GM12878 (cell line): ENCODE results near the gene ENG. TPM values are rescaled to one million over a fixed set of nuclear protein-coding genes. Genes with fewer than 3 reads are reported as not detected.

Experiments
- ATF7 ChIP-seq: fragments of 450-650 bp; IDR thresholded peaks from 2 replicates; pipeline ENCODE4 v1.6.1; 2016; ENCODE audit warnings: low read depth, mild to moderate bottlenecking
- BACH1 ChIP-seq: fragments of 450-650 bp; IDR thresholded peaks from 2 replicates; pipeline ENCODE4 v1.6.1; 2017; ENCODE audit warnings: mild to moderate bottlenecking, borderline replicate concordance
- IKZF2 ChIP-seq, 2 experiments: fragments of 450-650 bp; IDR thresholded peaks; 2 replicates each; pipeline ENCODE4 v1.6.1; 2017; ENCODE audit warnings: mild to moderate bottlenecking in 2 of 2, moderate library complexity in 2 of 2
- MYC ChIP-seq: IDR thresholded peaks from 2 replicates; pipeline ENCODE4 v1.6.1; 2011; ENCODE audit warnings: mild to moderate bottlenecking, low read length, moderate library complexity, inconsistent platforms; ENCODE audit not compliant: insufficient read depth, insufficient replicate concordance, insufficient read length, severe bottlenecking
- PML ChIP-seq: IDR thresholded peaks from 2 replicates; pipeline ENCODE4 v1.6.1; 2012; ENCODE audit warnings: low read length, inconsistent platforms
- POU2F2 ChIP-seq: IDR thresholded peaks from 3 replicates; pipeline ENCODE4 v1.6.1; 2011; ENCODE audit warnings: low read depth, mild to moderate bottlenecking, low read length, borderline replicate concordance
- TARDBP ChIP-seq: IDR thresholded peaks from 2 replicates; pipeline ENCODE4 v1.6.1; 2016; ENCODE audit warnings: borderline replicate concordance
- TCF7 ChIP-seq: IDR thresholded peaks from 2 replicates; pipeline ENCODE4 v1.6.1; 2014; ENCODE audit warnings: antibody characterized with exemption, borderline replicate concordance
- WRNIP1 ChIP-seq: IDR thresholded peaks from 2 replicates; pipeline ENCODE4 v1.6.1; 2011; ENCODE audit warnings: low read depth, low read length, improper control_type of control experiment, borderline replicate concordance
- ZNF207 ChIP-seq: fragments of 450-650 bp; IDR thresholded peaks from 2 replicates; pipeline ENCODE4 v1.6.1; 2014; ENCODE audit warnings: antibody characterized with exemption, mild to moderate bottlenecking, borderline replicate concordance
- ZNF384 ChIP-seq: IDR thresholded peaks from 2 replicates; pipeline ENCODE4 v1.6.1; 2012; ENCODE audit warnings: low read depth, mild to moderate bottlenecking, low read length, improper control_type of control experiment, borderline replicate concordance
- polyA plus RNA-seq, 11 experiments: library from polyadenylated mRNA; depleted of rRNA in 4 of 11; unstranded in 6 of 11; stranded (reverse) in 5 of 11; fragments of >200 nt; fragmentation: Nextera tagmentation in 4 of 11; fragmentation: Illumina TruSeq in 1 of 11; extraction: Ambion mirVana in 4 of 11; extraction: Trizol in 1 of 11; gene quantifications; 1 replicate in 1 of 11; 2 replicates in 10 of 11; pipeline versions ENCODE4 v1.2.1 to v1.2.3, GENCODE V29; 2011 to 2016; ENCODE audit warnings: inconsistent platforms in 2 of 11, missing spikeins in 2 of 11, low read depth in 1 of 11
- total RNA-seq, 4 experiments: library from RNA; depleted of rRNA in 3 of 4; stranded (reverse); fragments of >200 nt in 3 of 4; fragmentation: Illumina TruSeq in 1 of 4; extraction: Trizol in 1 of 4; gene quantifications; 2 replicates each; pipeline versions ENCODE4 v1.2.1 to v1.2.3, GENCODE V29; 2013 to 2021
- TF ChIP-seq, protein P1 (sequence below): IDR thresholded peaks from 2 replicates; pipeline ENCODE4 v1.6.1; 2012; ENCODE audit warnings: mild to moderate bottlenecking, low read depth, low read length
- TF ChIP-seq, protein P2 (sequence below): fragments of 450-650 bp; IDR thresholded peaks from 2 replicates; pipeline ENCODE4 v1.6.1; 2017; ENCODE audit warnings: mild to moderate bottlenecking
- TF ChIP-seq, protein P3 (sequence below): fragments of 150-350 bp; IDR thresholded peaks from 2 replicates; pipeline ENCODE4 v1.6.1; 2016; ENCODE audit warnings: low read depth, low read length
- TF ChIP-seq, protein P4 (sequence below): fragments of 150-350 bp; IDR thresholded peaks from 2 replicates; pipeline ENCODE4 v1.6.1; 2014; ENCODE audit warnings: mild to moderate bottlenecking, low read depth, low read length
- TF ChIP-seq, protein P5 (sequence below): IDR thresholded peaks from 2 replicates; pipeline ENCODE4 v1.6.1; 2012; ENCODE audit warnings: low read depth, low read length, improper control_type of control experiment

The ENG gene
- total and polyA plus RNA-seq, 10 of the 15 experiments (the other 5 are each of a cell fraction or from before 2014, with no cell fraction given) = 0.14 to 10.1 (median 2.0) TPM

DNA sequence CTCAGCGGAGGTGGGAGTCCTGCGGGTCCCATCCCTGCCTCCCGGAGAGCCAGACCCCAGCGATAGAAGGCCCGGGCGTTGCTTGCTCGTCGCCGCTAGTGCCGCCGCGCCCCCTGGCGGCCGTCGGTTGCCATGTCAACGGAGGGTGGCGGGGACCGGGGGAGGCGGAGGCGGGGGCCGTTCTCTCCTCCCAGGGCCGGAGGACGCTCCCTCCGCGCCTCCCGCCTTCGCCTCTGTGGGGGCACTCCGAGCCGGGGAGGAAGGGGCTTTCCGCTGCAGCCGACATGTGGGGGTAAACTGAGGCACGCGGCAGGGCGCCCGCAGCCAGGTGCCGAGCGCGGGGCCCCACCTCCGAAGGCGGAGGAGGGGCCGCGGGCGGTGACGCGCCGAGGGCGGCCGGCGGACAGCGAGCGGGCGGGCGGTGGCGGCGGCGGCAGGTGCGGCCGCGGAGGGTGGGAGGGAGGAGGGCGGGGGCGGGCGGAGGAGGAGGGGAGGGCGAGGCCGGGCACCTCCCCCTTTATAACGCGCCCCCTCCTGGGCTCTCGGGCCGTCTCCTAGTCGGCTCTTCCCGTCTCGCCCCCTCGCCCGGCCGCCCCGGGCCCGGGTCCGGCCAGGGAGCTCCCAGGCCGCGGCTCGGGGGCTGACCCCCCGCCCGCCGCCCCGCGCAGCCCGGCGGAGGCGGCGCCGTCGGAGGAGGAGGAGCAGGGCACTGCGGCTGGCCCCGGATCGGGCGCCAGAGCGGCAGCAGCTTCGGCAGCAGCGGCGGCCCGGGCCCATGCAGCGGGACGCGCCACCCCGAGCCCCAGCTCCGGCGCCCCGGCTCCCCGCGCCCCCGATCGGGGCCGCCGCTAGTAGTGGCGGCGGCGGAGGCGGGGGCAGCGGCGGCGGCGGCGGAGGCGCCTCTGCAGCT lies 69.2 kb downstream of the ENG start (continued):
- TF ChIP-seq, protein P1, sequence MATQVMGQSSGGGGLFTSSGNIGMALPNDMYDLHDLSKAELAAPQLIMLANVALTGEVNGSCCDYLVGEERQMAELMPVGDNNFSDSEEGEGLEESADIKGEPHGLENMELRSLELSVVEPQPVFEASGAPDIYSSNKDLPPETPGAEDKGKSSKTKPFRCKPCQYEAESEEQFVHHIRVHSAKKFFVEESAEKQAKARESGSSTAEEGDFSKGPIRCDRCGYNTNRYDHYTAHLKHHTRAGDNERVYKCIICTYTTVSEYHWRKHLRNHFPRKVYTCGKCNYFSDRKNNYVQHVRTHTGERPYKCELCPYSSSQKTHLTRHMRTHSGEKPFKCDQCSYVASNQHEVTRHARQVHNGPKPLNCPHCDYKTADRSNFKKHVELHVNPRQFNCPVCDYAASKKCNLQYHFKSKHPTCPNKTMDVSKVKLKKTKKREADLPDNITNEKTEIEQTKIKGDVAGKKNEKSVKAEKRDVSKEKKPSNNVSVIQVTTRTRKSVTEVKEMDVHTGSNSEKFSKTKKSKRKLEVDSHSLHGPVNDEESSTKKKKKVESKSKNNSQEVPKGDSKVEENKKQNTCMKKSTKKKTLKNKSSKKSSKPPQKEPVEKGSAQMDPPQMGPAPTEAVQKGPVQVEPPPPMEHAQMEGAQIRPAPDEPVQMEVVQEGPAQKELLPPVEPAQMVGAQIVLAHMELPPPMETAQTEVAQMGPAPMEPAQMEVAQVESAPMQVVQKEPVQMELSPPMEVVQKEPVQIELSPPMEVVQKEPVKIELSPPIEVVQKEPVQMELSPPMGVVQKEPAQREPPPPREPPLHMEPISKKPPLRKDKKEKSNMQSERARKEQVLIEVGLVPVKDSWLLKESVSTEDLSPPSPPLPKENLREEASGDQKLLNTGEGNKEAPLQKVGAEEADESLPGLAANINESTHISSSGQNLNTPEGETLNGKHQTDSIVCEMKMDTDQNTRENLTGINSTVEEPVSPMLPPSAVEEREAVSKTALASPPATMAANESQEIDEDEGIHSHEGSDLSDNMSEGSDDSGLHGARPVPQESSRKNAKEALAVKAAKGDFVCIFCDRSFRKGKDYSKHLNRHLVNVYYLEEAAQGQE = no peak
- TF ChIP-seq WRNIP1 (no peak), ATF7 (peak; percentile 4; the same call in 1 of the 2 replicates), MYC (no peak), TCF7 (no peak), POU2F2 (no peak), BACH1 (peak; percentile 24; the same call in 1 of the 2 replicates), IKZF2 (IDR thresholded peaks at IDR 0.05) (0 out of 4 replicates have a peak, but pooled peaks of 1 of the 2 experiments have one; percentile 15), PML (no peak), ZNF384 (no peak), ZNF207 (no peak), TARDBP (no peak)
- TF ChIP-seq, protein P2, sequence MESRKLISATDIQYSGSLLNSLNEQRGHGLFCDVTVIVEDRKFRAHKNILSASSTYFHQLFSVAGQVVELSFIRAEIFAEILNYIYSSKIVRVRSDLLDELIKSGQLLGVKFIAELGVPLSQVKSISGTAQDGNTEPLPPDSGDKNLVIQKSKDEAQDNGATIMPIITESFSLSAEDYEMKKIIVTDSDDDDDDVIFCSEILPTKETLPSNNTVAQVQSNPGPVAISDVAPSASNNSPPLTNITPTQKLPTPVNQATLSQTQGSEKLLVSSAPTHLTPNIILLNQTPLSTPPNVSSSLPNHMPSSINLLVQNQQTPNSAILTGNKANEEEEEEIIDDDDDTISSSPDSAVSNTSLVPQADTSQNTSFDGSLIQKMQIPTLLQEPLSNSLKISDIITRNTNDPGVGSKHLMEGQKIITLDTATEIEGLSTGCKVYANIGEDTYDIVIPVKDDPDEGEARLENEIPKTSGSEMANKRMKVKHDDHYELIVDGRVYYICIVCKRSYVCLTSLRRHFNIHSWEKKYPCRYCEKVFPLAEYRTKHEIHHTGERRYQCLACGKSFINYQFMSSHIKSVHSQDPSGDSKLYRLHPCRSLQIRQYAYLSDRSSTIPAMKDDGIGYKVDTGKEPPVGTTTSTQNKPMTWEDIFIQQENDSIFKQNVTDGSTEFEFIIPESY = no peak
- TF ChIP-seq, protein P3, sequence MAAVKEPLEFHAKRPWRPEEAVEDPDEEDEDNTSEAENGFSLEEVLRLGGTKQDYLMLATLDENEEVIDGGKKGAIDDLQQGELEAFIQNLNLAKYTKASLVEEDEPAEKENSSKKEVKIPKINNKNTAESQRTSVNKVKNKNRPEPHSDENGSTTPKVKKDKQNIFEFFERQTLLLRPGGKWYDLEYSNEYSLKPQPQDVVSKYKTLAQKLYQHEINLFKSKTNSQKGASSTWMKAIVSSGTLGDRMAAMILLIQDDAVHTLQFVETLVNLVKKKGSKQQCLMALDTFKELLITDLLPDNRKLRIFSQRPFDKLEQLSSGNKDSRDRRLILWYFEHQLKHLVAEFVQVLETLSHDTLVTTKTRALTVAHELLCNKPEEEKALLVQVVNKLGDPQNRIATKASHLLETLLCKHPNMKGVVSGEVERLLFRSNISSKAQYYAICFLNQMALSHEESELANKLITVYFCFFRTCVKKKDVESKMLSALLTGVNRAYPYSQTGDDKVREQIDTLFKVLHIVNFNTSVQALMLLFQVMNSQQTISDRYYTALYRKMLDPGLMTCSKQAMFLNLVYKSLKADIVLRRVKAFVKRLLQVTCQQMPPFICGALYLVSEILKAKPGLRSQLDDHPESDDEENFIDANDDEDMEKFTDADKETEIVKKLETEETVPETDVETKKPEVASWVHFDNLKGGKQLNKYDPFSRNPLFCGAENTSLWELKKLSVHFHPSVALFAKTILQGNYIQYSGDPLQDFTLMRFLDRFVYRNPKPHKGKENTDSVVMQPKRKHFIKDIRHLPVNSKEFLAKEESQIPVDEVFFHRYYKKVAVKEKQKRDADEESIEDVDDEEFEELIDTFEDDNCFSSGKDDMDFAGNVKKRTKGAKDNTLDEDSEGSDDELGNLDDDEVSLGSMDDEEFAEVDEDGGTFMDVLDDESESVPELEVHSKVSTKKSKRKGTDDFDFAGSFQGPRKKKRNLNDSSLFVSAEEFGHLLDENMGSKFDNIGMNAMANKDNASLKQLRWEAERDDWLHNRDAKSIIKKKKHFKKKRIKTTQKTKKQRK = no peak
- TF ChIP-seq, protein P4, sequence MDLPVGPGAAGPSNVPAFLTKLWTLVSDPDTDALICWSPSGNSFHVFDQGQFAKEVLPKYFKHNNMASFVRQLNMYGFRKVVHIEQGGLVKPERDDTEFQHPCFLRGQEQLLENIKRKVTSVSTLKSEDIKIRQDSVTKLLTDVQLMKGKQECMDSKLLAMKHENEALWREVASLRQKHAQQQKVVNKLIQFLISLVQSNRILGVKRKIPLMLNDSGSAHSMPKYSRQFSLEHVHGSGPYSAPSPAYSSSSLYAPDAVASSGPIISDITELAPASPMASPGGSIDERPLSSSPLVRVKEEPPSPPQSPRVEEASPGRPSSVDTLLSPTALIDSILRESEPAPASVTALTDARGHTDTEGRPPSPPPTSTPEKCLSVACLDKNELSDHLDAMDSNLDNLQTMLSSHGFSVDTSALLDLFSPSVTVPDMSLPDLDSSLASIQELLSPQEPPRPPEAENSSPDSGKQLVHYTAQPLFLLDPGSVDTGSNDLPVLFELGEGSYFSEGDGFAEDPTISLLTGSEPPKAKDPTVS = no peak
- TF ChIP-seq, protein P5, sequence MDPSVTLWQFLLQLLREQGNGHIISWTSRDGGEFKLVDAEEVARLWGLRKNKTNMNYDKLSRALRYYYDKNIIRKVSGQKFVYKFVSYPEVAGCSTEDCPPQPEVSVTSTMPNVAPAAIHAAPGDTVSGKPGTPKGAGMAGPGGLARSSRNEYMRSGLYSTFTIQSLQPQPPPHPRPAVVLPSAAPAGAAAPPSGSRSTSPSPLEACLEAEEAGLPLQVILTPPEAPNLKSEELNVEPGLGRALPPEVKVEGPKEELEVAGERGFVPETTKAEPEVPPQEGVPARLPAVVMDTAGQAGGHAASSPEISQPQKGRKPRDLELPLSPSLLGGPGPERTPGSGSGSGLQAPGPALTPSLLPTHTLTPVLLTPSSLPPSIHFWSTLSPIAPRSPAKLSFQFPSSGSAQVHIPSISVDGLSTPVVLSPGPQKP = no peak
- TF ChIP-seq, all 136 proteins: peak for 31
